ENCODE measurements around the gene DDR2. TPM values are rescaled to one million over a fixed set of nuclear protein-coding genes. Genes with fewer than 3 reads are reported as not detected.

The DDR2 gene
- total and polyA plus RNA-seq, 2 of the 4 experiments (the other 2 are of a cell fraction), result 66.1 to 245 TPM

GRCh38 chr1:162671664-162672410 lies 39.6 kb downstream of the DDR2 start:
- peak overlapping the region; percentile 41; the same call in 1 of the 2 replicates for H2AK5ac ChIP-seq (ENCODE audit: low read depth, low read length)
- peaks cover 53 to 84% of the 10 kb centered on the region in 2 experiments for H3K79me1 ChIP-seq (ENCODE audit: low read depth in 1 of 2, low read length in 2 of 2)
- ATAC-seq (ENCODE audit: low read depth) (no peak), DNase-seq (no peak)
- peak overlapping the region; percentile 75; the same call in 1 of the 2 replicates for H2BK120ac ChIP-seq (ENCODE audit: low read depth, low read length)
- peak overlapping the region; percentile 84 for H3K23ac ChIP-seq (ENCODE audit: low read depth, low read length)
- no peak overlapping the region for H3K9ac ChIP-seq (ENCODE audit: low read depth, low read length)
- peak overlapping the region; percentile 75; the same call in 1 of the 2 replicates for H3K4ac ChIP-seq (ENCODE audit: low read depth, low read length)
- no peak for TF ChIP-seq ELK1 (IDR thresholded peaks at IDR 0.05; ENCODE audit: borderline replicate concordance, low read depth, low read length)
- no peak for TF ChIP-seq NFE2L2 (IDR thresholded peaks at IDR 0.05; ENCODE audit: low read depth, low read length)
- no peak for TF ChIP-seq USF2 (IDR thresholded peaks at IDR 0.05; ENCODE audit: low read depth, low read length)
- no peak for TF ChIP-seq RCOR1 (IDR thresholded peaks at IDR 0.05; ENCODE audit: insufficient replicate concordance, low read length)
- TF ChIP-seq MAZ (IDR thresholded peaks at IDR 0.05; ENCODE audit: borderline replicate concordance, low read depth, low read length), result no peak
- no peak for TF ChIP-seq RFX5 (IDR thresholded peaks at IDR 0.05; ENCODE audit: low read depth, low read length)
- TF ChIP-seq CEBPB (IDR thresholded peaks at IDR 0.05; ENCODE audit: low read depth, low read length), result 0 out of 2 replicates have a peak, but pooled peaks have one; percentile 13
- TSS peak; percentile 3 for BruUV-seq (replicated peaks)
- peak overlapping the region; percentile 11; the same call in 1 of the 2 replicates for H4K5ac ChIP-seq (ENCODE audit: low read depth, low read length)
- H2AFZ ChIP-seq (replicated peaks; ENCODE audit: low read length, poor library complexity), result no peak overlapping the region
- H3K9me1 ChIP-seq (ENCODE audit: insufficient read depth, low read length), result peaks cover 25% of the 10 kb centered on the region
- H3K14ac ChIP-seq (replicated peaks; ENCODE audit: low read depth, low read length), result peak overlapping the region; percentile 50
- intact Hi-C loops (cut with micrococcal nuclease), result no loop called here
- H3K4me2 ChIP-seq (ENCODE audit: low read depth, low read length), result no peak overlapping the region
- H3K27me3 ChIP-seq (ENCODE audit: control insufficient read depth, insufficient read depth, low read length), result no peaks in the 10 kb centered on the region
- dilution Hi-C loops (cut with HindIII; ENCODE audit: low sequenced_read_pairs, unreplicated experiment), result no loop called here
- peak overlapping the region; percentile 67; the same call in 1 of the 2 replicates for H2BK20ac ChIP-seq (ENCODE audit: low read depth, low read length)
- ChIA-PET POLR2A (ENCODE audit: unreplicated experiment) (interaction anchor here (1.3 kb wide), 1 partner anchor 11 kb away, joined by 3 read pairs; no protein-coding TSS in a partner anchor), CTCF (no interaction called here)
- no peaks in the 10 kb centered on the region for H3K9me3 ChIP-seq (ENCODE audit: control insufficient read depth, insufficient read depth, low read length)
- H3K27ac ChIP-seq (ENCODE audit: insufficient read depth, low read length), result no peak overlapping the region
- peaks cover 23% of the 10 kb centered on the region for H3K4me1 ChIP-seq (ENCODE audit: control insufficient read depth, insufficient read depth, low read length)
- peak overlapping the region in 1 of 2 experiments; percentile 32; a peak in 2 of 4 replicates for H4K8ac ChIP-seq (ENCODE audit: low read depth in 2 of 2, low read length in 2 of 2)
- H3K36me3 ChIP-seq (ENCODE audit: control insufficient read depth, insufficient read depth, low read length), result peaks cover 9% of the 10 kb centered on the region
- no peak overlapping the region for H3K56ac ChIP-seq (ENCODE audit: extremely low read depth, insufficient read depth, low read length)
- H4K91ac ChIP-seq (ENCODE audit: insufficient read depth, low read depth, low read length), result peak overlapping the region; percentile 37; the same call in 1 of the 2 replicates
- peak overlapping the region; percentile 72; the same call in 1 of the 2 replicates for H3K18ac ChIP-seq (ENCODE audit: low read depth, low read length)
- H3K4me3 ChIP-seq (ENCODE audit: insufficient read depth, low read depth, low read length), result no peak overlapping the region
- WGBS, 2 experiments (ENCODE audit: extremely low coverage in 2 of 2, insufficient read length in 1 of 2), result 94% methylated on average over 2 of the region's 5 CpGs; no CpG with 5 or more reads in 1 of the 2 experiments
- in situ Hi-C loops (cut with MboI; ENCODE audit: low sequenced_read_pairs), result no loop called here
- peak overlapping the region; percentile 48; the same call in 2 of the 3 replicates for H2BK15ac ChIP-seq (ENCODE audit: low read depth, low read length)
- H2AK9ac ChIP-seq (replicated peaks; ENCODE audit: low read depth, low read length, poor library complexity), result no peak overlapping the region
- H2BK5ac ChIP-seq (ENCODE audit: low read depth, low read length, poor library complexity, severe bottlenecking), result peak overlapping the region; percentile 70
- peaks cover 62% of the 10 kb centered on the region; the same call in 1 of the 2 replicates for H4K20me1 ChIP-seq (ENCODE audit: insufficient read depth, low read length)

Data from IMR-90 (cell line).